Neuronal stem cell (in vitro differentiated cells): ENCODE measurements around the gene TMEM256. TPM values are rescaled to one million over a fixed set of nuclear protein-coding genes. Genes with fewer than 3 reads are reported as not detected.
A peak's percentile ranks its signal among the peaks of the same experiment; 100 is the strongest.

Experiments
- DNase-seq: peaks from one replicate; pipeline ENCODE4 v3.0.0-alpha.2; 2013; ENCODE audit warnings: low spot score
- H2AFZ ChIP-seq: one replicate; pipeline ENCODE4 v1.6.1; 2013; ENCODE audit warnings: mild to moderate bottlenecking, low read length, inconsistent platforms
- H2AK5ac ChIP-seq: 2 replicates; pipeline ENCODE4 v1.6.1; 2013; ENCODE audit warnings: low read depth, mild to moderate bottlenecking, inconsistent platforms, low read length, moderate library complexity, mixed read lengths
- H2BK120ac ChIP-seq: 2 replicates; pipeline ENCODE4 v1.6.1; 2013; ENCODE audit warnings: low read depth, mild to moderate bottlenecking, inconsistent platforms, low read length, moderate library complexity, mixed read lengths
- H2BK12ac ChIP-seq: one replicate; pipeline ENCODE4 v1.6.1; 2013; ENCODE audit warnings: low read length, inconsistent platforms
- H2BK15ac ChIP-seq: 2 replicates; pipeline ENCODE4 v1.6.1; 2013; ENCODE audit warnings: mild to moderate bottlenecking, low read length, inconsistent platforms, mixed read lengths
- H2BK5ac ChIP-seq: one replicate; pipeline ENCODE4 v1.6.1; 2013; ENCODE audit warnings: inconsistent platforms, mild to moderate bottlenecking, low read length, moderate library complexity
- H3K14ac ChIP-seq: one replicate; pipeline ENCODE4 v1.6.1; 2013; ENCODE audit warnings: low read length, inconsistent platforms
- H3K18ac ChIP-seq: 2 replicates; pipeline ENCODE4 v1.6.1; 2013; ENCODE audit warnings: low read length, inconsistent platforms
- H3K23ac ChIP-seq: 2 replicates; pipeline ENCODE4 v1.6.1; 2013; ENCODE audit warnings: low read depth, mild to moderate bottlenecking, mixed read lengths, low read length, inconsistent platforms; ENCODE audit not compliant: poor library complexity
- H3K27ac ChIP-seq: replicated peaks from 3 replicates; pipeline ENCODE4 v1.5.1; 2013; ENCODE audit warnings: low read length, inconsistent platforms
- H3K27me3 ChIP-seq, 3 experiments: 2 replicates each; pipeline ENCODE4 v1.6.1; 2013; ENCODE audit warnings: low read length in 3 of 3, mild to moderate bottlenecking in 2 of 3, inconsistent platforms in 1 of 3, low read depth in 1 of 3, mixed read lengths in 1 of 3, moderate library complexity in 1 of 3; ENCODE audit not compliant: control insufficient read depth in 3 of 3, insufficient read depth in 3 of 3
- H3K36me3 ChIP-seq, 2 donors: replicated peaks in 1 of 2; 2 replicates each; pipeline ENCODE4 v1.6.1; 2013; ENCODE audit warnings: low read length in 2 of 2; ENCODE audit not compliant: control insufficient read depth in 2 of 2, insufficient read depth in 2 of 2
- H3K4ac ChIP-seq: 2 replicates; pipeline ENCODE4 v1.6.1; 2013; ENCODE audit warnings: inconsistent platforms, mild to moderate bottlenecking, low read length, moderate library complexity
- H3K4me1 ChIP-seq, 2 donors: 1 replicate in 1 of 2; 2 replicates in 1 of 2; pipeline ENCODE4 v1.6.1; 2013; ENCODE audit warnings: low read length in 2 of 2, low read depth in 1 of 2; ENCODE audit not compliant: control insufficient read depth in 2 of 2, insufficient read depth in 1 of 2
- H3K4me2 ChIP-seq: one replicate; pipeline ENCODE4 v1.6.1; 2013; ENCODE audit warnings: mild to moderate bottlenecking, low read length, inconsistent platforms; ENCODE audit not compliant: insufficient read depth, poor library complexity, severe bottlenecking
- H3K4me3 ChIP-seq, 2 donors: 2 replicates each; pipeline ENCODE4 v1.5.1; 2013; ENCODE audit warnings: low read length in 2 of 2, mild to moderate bottlenecking in 2 of 2, inconsistent platforms in 1 of 2, moderate library complexity in 1 of 2
- H3K79me1 ChIP-seq: one replicate; pipeline ENCODE4 v1.6.1; 2013; ENCODE audit warnings: low read depth, mild to moderate bottlenecking, inconsistent platforms, low read length, moderate library complexity
- H3K9ac ChIP-seq: one replicate; pipeline ENCODE4 v1.6.1; 2013; ENCODE audit warnings: mild to moderate bottlenecking, low read depth, low read length, inconsistent platforms; ENCODE audit not compliant: poor library complexity
- H3K9me3 ChIP-seq, 2 donors: replicated peaks in 1 of 2; 2 replicates each; pipeline versions ENCODE3 to v1.6.1; 2013; ENCODE audit warnings: low read length in 2 of 2, mild to moderate bottlenecking in 2 of 2, inconsistent platforms in 1 of 2, low read depth in 1 of 2, mixed read lengths in 1 of 2, moderate library complexity in 1 of 2; ENCODE audit not compliant: control insufficient read depth in 2 of 2, insufficient read depth in 1 of 2
- H4K8ac ChIP-seq: one replicate; pipeline ENCODE4 v1.6.1; 2013; ENCODE audit warnings: low read depth, mild to moderate bottlenecking, inconsistent platforms, low read length, moderate library complexity
- H4K91ac ChIP-seq: one replicate; pipeline ENCODE4 v1.6.1; 2013; ENCODE audit warnings: low read length, low read depth, mild to moderate bottlenecking, inconsistent platforms; ENCODE audit not compliant: poor library complexity
- WGBS, 2 donors: extraction: QIAGEN DNeasy Blood & Tissue Kit; methylation state at CpG; one replicate each; pipeline ENCODE4 v1.1.7; 2013; ENCODE audit warnings: missing lambda C conversion rate in 2 of 2, mixed read lengths in 1 of 2; ENCODE audit not compliant: insufficient read length in 2 of 2, insufficient replicate concordance in 1 of 2; ENCODE audit errors: extremely low coverage in 2 of 2; 5-methylcytosine and 5-hydroxymethylcytosine counted together
- polyA plus RNA-seq, 2 experiments: library from polyadenylated mRNA; stranded (reverse); fragments of 200-250 nt; gene quantifications; one replicate each; pipeline ENCODE4 v1.2.3, GENCODE V29; 2013

Gene TMEM256
- polyA plus RNA-seq (2013, experiment 1 of 2) = 255 TPM
- polyA plus RNA-seq (2013, experiment 2 of 2) = 258 TPM

GRCh38 chr17:7403977-7404736 is at the start of gene TMEM256:
Gene TMEM256 (minus strand): TSS chr17:7404097. CDS start chr17:7404084, 13 bp downstream.
- Histone ChIP-seq H3K9ac (peak within 1 kb of the TSS; percentile 92), H2AK5ac (peak within 1 kb of the TSS; percentile 100), H3K23ac (peak within 1 kb of the TSS; percentile 96), H4K8ac (no peak within 1 kb of the TSS), H2AFZ (peak within 1 kb of the TSS; percentile 89), H3K18ac (peak within 1 kb of the TSS; percentile 98), H2BK120ac (peak within 1 kb of the TSS; percentile 91), H3K9me3 (no peaks in the 10 kb centered on the region), H3K36me3 (peaks cover 10 to 22% of the 10 kb centered on the region in 2 donors), H3K4ac (no peak within 1 kb of the TSS), H3K4me3 (peak within 1 kb of the TSS; percentile 74 to 97), H3K27me3 (no peaks in the 10 kb centered on the region), H3K79me1 (peaks cover 15% of the 10 kb centered on the region), H3K4me2 (peak within 1 kb of the TSS; percentile 92), H3K27ac (peak within 1 kb of the TSS; percentile 97), H2BK15ac (peak within 1 kb of the TSS; percentile 89), H3K4me1 (peaks cover 14 to 25% of the 10 kb centered on the region in 2 donors), H2BK12ac (no peak within 1 kb of the TSS), H3K14ac (peak within 1 kb of the TSS; percentile 38), H4K91ac (peak within 1 kb of the TSS; percentile 32), H2BK5ac (peak within 1 kb of the TSS; percentile 98)
- DNase-seq = peak; percentile 100
- no CpG with 5 or more reads among the region's 49 CpGs for WGBS, 2 donors

DNA sequence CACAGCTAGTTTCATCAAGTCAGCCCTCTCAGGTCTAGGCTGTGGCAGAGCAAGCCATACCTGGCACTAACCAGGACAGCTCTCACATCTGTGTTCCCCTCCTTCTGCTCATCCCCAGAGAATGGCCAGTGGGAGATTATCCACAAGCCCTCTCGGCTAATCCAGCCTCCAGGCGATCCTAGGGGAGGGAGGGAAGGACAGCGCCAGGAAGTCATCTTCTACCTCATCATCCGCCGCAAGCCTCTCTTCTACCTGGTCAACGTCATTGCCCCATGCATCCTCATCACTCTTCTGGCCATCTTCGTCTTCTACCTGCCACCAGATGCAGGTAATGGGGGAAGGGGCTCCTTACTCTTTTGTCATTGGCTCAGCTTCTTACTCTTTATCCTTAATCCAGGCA is 44.6 kb upstream of the TMEM256 start:
- H4K91ac ChIP-seq = no peak overlapping the region
- peaks cover 2% of the 10 kb centered on the region for H3K79me1 ChIP-seq
- no peak overlapping the region for H2BK5ac ChIP-seq
- H3K4me2 ChIP-seq = no peak overlapping the region
- no peak overlapping the region for H3K4me3 ChIP-seq
- no peak overlapping the region for H2BK12ac ChIP-seq
- no peaks in the 10 kb centered on the region for H3K36me3 ChIP-seq
- H2BK15ac ChIP-seq = no peak overlapping the region
- no peak overlapping the region for H3K23ac ChIP-seq
- no CpG with 5 or more reads among the region's 7 CpGs for WGBS, 2 donors
- H4K8ac ChIP-seq = no peak overlapping the region
- H3K27me3 ChIP-seq = peaks cover 0 to 12% (median 6%) of the 10 kb centered on the region in 3 experiments
- H3K9me3 ChIP-seq = peaks cover 1 to 5% of the 10 kb centered on the region in 2 donors
- no peak overlapping the region for H3K9ac ChIP-seq
- H2BK120ac ChIP-seq = no peak overlapping the region
- H3K14ac ChIP-seq = no peak overlapping the region
- peaks cover 6 to 13% of the 10 kb centered on the region in 2 donors for H3K4me1 ChIP-seq
- no peak overlapping the region for H2AFZ ChIP-seq
- no peak overlapping the region for H3K27ac ChIP-seq
- no peak for DNase-seq
- H3K18ac ChIP-seq = no peak overlapping the region
- H3K4ac ChIP-seq = no peak overlapping the region
- no peak overlapping the region for H2AK5ac ChIP-seq

DNA sequence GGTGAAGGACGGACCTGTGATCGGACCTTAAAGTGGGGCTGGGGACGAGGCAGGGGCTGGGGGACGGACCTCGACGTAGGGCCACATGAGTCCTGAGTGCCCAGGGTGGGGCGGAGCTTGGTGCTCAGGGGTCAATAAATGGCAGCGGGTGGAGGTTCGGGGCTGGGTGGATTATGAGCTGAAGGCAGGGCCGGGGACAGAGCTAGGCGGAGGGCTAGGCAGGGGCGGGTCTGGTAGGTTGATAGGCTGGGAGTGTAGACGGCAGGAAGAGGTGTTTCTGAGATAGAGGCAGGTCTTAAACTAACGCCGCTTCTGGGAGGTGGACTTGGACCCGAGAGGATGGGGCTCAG is 41.7 kb upstream of the TMEM256 start:
- peak overlapping the region; percentile 95 for H3K18ac ChIP-seq
- peak overlapping the region; percentile 23 for H2AK5ac ChIP-seq
- no peaks in the 10 kb centered on the region for H3K36me3 ChIP-seq
- DNase-seq = peak; percentile 54
- no peak overlapping the region for H3K4ac ChIP-seq
- H3K9ac ChIP-seq = peak overlapping the region; percentile 71
- H3K9me3 ChIP-seq = peaks cover 1 to 5% of the 10 kb centered on the region in 2 donors
- no peak overlapping the region for H2BK120ac ChIP-seq
- peaks cover 0 to 15% (median 6%) of the 10 kb centered on the region in 3 experiments for H3K27me3 ChIP-seq
- no peak overlapping the region for H2BK15ac ChIP-seq
- no peak overlapping the region for H4K91ac ChIP-seq
- H4K8ac ChIP-seq = no peak overlapping the region
- H3K4me1 ChIP-seq = peaks cover 11 to 22% of the 10 kb centered on the region in 2 donors
- peak overlapping the region; percentile 97 for H2AFZ ChIP-seq
- peak overlapping the region; percentile 95 for H3K4me2 ChIP-seq
- no peak overlapping the region for H2BK5ac ChIP-seq
- peak overlapping the region; percentile 37 for H3K27ac ChIP-seq
- peak overlapping the region; percentile 52 for H3K23ac ChIP-seq
- H3K79me1 ChIP-seq = peaks cover 2% of the 10 kb centered on the region
- H3K14ac ChIP-seq = no peak overlapping the region
- no peak overlapping the region for H2BK12ac ChIP-seq
- H3K4me3 ChIP-seq = peak overlapping the region; percentile 45 to 62
- no CpG with 5 or more reads among the region's 16 CpGs for WGBS, 2 donors
